GM18502 (cell line): ENCODE data around the gene LHFPL2.

Experiments used
- ATAC-seq: cut with Tn5 transposase; IDR thresholded peaks from one replicate; pipeline ENCODE4 v1.9.1; 2021; ENCODE audit warnings: mild to moderate bottlenecking; ENCODE audit not compliant: unreplicated experiment, poor library complexity

LHFPL2 gene

GRCh38 chr5:78644741-78645300 lies 3.8 kb downstream of the LHFPL2 start:
- no peak for ATAC-seq

GRCh38 chr5:78644129-78644528 lies 4.4 kb downstream of the LHFPL2 start:
- no peak for ATAC-seq

- ATAC-seq: no peak
These were observed 5.9 kb downstream of the LHFPL2 start for GRCh38 chr5:78642701-78643100.

GRCh38 chr5:78640662-78641474 lies 7.7 kb downstream of the LHFPL2 start:
- ATAC-seq: peak; percentile 55

- ATAC-seq: no peak
These were observed 8.8 kb downstream of the LHFPL2 start for GRCh38 chr5:78639791-78640190.

- no peak for ATAC-seq
These were observed 9.5 kb downstream of the LHFPL2 start for GRCh38 chr5:78638973-78639669.

DNA sequence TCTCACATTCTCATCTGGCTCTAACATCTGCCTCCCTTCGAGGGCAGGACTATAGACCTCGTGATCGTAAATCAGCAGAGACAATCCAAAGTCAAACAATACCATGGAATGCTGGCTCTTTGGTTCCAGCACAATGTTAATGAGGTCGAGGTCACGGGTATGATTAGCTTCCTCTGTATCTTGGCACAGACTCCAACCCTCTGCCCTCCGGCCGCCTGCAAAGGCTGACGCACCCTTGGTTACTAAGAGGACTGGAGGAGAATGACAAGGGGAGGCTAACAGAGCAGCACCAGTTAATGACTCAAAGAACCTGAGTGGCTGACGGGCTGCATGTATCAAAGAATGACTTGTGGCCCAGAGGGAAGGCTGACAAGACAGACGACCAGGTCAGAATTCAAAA lies 10.1 kb downstream of the LHFPL2 start:
- ATAC-seq: no peak

GRCh38 chr5:78637468-78637867 lies 11.1 kb downstream of the LHFPL2 start:
- ATAC-seq: no peak

GRCh38 chr5:78636682-78637081 lies 11.9 kb downstream of the LHFPL2 start:
- ATAC-seq: no peak

GRCh38 chr5:78634634-78635033 lies 13.9 kb downstream of the LHFPL2 start:
- no peak for ATAC-seq

DNA sequence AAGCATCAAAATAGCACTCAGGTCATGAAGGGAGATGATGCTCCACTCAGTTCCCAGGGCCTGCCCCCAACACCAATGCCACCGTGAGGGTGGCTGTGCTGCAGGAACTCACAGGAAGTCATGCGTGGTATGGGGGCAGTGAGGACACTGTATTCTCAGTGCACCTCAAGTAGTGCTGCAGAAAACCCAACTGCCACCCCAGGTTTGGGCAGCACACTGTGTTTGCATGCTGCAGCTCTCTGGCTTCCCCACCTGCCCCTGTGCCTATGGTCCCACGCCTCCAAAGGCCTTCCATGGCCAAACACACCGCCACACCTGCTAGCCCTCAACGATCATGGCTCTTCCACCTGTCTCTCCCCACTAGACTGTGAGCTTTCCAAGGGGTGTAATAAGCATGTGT lies 14.3 kb downstream of the LHFPL2 start:
- ATAC-seq: no peak

DNA sequence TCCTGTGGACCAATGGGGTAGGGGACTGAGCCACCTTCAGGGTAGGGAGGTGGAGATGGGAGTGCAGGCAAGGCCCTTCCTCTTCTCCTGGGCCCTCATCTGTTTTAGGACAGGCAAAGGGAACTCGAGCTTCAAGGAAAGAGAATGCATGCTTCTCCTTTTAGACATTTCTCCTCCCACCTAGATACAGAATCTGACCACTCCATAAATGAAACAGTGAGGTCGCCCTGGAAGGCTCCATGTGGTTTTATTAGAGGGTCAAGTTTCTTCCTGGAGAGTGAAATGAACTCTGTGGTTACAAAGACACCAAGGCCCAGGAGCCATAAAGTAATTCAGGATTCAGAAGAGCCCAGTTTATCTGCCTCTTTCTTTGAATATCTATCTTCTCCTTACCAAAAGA lies 14.9 kb downstream of the LHFPL2 start:
- no peak for ATAC-seq

- no peak for ATAC-seq
These were observed 16.1 kb downstream of the LHFPL2 start for GRCh38 chr5:78632467-78632866.

DNA sequence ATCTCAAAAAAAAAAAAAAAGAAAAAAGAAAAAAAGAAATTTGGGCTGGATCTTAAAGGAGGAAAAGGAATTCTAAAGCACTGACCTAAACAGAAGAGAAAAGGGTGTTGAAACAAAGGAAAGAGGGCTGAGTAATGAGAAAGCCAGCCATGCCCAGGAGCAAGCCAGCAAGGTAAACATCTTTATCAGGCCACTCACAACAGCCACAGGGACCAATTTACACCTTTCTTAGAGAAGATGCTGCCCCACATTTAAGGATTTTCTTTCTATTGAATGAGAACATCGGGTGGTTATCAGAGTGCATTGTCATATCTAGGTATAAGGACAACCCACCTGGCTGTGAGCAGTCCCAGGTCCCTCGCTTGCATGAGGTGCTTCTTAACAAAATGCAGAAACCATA lies 16.6 kb downstream of the LHFPL2 start:
- no peak for ATAC-seq

- ATAC-seq: no peak
These were observed 18.5 kb downstream of the LHFPL2 start for GRCh38 chr5:78630047-78630446.

- no peak for ATAC-seq
These were observed 18.9 kb downstream of the LHFPL2 start for GRCh38 chr5:78629624-78630023.

DNA sequence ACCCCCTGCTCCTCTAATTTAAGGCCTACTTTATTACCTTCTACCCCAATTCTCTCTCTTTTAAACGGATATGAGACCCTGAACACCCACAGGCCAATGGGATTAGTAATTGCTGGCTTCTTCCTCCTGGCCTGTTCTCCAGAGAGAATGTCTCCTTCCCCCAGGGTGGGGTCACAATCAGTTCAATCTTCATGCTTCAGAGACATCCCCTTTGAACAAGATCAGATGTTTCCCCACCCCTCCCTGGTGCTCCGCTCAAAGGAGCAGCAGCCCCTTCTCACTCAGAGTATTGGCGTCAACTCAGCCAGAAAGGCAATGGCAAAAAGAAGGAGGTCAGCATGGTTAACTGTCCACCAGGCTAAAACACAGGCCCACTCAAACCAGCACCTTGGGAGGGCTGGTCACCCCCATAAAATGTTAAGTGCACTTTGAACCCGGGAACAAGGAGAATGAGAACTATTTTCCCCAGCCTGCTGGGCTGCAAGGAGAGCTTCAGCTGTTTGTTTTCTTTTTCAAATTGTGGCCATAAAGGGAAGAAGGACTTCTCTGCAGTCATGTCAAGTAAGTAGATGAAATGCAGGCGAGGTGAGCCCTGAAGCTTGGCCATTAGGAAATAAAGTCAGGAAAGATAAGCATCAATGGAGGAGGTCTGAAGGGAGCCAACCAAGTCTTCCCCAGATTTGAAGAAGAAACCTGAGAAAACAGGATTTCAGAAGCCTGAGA lies 20.1 kb downstream of the LHFPL2 start:
- ATAC-seq: no peak

GRCh38 chr5:78627766-78628165 lies 20.8 kb downstream of the LHFPL2 start:
- no peak for ATAC-seq

GRCh38 chr5:78627175-78627574 lies 21.4 kb downstream of the LHFPL2 start:
- no peak for ATAC-seq

GRCh38 chr5:78626009-78626571 lies 22.5 kb downstream of the LHFPL2 start:
- no peak for ATAC-seq

DNA sequence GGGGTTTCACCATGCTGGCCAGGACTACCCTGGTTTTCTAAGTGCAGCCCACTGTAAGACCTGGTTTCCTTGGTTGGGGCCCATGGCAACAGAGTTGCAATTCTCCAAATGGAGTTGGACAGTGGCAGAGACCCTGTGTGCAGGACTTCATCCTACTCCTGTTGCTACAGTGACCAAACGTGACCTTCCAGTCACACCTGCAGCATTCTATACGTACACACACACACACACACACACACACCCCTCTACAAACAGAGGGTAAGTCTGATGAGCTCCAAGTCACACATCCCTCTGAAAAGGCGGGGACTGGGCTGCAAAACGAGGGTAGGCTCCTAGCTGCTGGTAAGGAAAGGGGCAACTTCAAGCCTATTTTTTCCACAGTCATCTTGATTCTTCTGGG lies 23.6 kb downstream of the LHFPL2 start:
- no peak for ATAC-seq
